HG02678 (cell line): ENCODE measurements around the gene HNRNPUL2.
"Not testable (repeated sequence)": the region's sequence is repeated elsewhere in the genome, so short reads cannot be mapped to it uniquely, and the experiment has no call there.

Source experiments
- ATAC-seq: cut with Tn5 transposase; IDR thresholded peaks from one replicate; pipeline ENCODE4 v1.9.1; 2021; ENCODE audit warnings: mild to moderate bottlenecking, moderate library complexity; ENCODE audit not compliant: unreplicated experiment

HNRNPUL2 gene

DNA sequence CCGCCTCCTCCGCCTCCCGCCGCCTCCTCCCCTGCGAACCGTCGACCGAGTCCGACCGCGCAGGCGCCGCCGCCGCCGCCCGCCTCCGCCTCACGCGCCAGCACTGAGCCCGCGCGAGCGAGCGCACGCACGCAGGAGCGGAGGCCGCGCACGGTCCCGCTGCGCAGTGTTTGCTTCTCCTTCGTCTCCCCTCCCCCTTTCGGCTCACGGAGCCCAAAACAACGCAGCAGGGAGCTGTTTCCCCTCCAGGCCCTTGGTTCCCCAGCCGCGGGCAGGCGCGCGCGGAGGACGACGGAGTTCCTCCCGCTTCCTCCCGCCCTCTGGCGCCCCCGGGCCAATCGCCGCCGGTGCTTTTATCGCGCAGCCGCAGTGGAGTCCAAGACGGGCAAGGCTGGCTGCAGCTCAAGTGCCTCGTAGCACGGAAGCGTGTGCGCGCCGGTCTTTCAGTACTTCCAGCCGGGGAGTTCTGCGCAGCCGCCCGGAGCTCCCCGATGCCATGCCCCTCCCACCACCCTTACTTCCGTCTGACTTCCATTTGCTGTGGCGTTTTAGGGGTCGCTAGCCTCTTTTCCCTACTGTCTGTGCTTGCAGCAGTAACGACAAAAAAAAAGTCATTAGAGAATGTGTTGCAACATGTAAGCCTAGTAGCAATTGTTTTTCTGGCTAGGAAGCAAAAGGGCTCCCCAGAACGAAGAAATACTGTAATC lies at the start of gene HNRNPUL2:
TSS of gene HNRNPUL2 (minus strand) at position 293 of the 707 bp plus-strand sequence. CDS start 301 bp downstream, outside the sequence.
- ATAC-seq, result peak; percentile 65

DNA sequence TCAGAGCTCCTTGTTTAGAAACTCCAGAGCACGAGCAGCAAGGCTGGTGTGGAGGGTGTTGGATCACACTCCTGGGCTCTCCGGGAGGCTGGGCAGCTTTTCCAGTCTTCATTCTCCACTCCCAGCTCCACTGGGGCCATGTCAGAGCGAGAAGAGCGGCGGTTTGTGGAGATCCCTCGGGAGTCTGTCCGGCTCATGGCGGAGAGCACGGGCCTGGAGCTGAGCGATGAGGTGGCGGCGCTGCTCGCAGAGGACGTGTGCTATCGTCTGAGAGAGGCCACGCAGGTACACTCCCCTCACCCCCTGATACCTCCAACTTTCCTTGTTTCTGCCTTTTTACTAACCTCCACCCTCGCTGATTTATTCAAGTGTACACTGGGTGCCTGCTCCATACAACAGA lies 48.4 kb upstream of the HNRNPUL2 start:
- no peak for ATAC-seq

DNA sequence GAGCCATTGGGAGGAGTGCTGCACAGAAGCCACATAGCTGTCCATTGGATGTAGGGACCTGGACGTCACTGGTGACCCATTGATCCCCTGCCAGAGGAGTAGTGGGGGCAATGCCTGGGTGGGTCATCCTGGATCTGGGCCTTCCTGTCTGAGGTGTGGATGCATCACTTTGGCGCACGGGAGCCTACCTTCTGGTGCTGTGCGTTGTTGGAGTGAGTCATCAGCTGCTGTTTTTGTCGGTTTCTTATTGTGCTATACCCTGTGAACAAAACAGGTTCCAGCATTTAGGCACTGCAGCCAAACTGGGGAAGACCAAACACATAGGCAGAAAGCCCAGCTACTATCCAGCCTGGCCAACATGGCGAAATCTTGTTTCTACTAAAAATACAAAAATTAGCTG lies 47.1 kb upstream of the HNRNPUL2 start:
- no peak for ATAC-seq

DNA sequence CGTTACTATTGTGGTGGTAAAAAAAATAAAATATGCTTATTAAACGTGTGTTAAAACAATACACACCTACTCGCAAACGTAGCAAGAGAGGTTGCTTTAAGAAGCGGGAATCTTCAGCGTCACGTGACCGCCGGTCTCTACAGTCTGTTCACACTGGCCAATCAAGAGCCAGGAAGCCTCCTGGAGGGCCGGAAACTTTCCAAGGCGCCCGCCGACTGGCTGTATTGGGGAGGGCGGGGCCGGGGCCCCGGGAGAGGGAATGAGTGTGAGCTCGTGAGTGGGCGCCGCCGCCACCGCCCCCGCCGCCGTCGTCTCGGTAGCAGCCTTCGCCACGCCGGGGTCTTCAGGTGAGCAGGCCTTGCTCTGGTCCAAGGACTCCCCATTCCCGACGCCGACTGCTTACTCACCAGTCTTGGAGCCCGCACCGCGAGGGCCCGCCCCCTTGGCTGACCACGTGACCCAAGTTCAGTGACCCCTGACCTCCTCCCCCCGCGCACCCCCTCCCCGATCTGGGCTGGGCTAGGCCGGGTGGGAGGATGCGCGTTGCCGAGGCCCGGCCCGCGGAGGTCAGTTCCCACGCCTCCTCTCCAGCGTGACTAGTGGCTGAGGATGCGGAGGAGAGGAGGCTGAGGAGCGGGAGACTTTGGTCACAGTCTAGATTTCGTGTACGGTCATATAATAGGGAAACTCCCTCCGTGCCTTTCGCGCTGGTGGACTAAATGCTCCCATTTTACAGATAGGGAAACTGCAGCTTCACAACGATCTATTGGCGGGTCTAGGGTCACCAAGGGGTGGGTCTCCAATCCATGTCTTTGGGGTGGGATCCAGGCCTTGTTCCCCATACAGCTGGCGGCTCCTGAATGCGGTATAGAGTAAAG lies 44.1 kb upstream of the HNRNPUL2 start, which contains the start of gene TAF6L:
TSS of gene TAF6L (plus strand) at position 253 of the 878 bp plus-strand sequence. CDS start 4,388 bp downstream, outside the sequence.
- ATAC-seq, result peak; percentile 89

DNA sequence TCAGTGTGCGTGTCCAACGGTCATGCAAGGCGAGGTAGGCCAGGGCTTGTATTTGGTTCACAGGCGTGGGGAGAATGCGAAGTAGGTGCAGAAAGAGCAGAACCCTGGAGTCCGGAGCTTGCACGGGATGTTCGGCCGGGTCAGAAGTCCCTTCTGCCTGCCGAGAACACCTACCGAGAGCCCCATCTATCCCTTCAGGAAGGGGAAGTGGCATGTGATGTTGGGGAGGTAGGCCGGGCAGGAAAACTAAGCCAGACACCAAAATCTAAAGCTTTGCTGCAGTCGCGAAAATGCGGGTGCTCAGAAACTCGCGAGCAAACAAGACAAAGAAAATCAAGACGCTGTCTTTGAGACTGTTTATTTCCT lies 43.5 kb upstream of the HNRNPUL2 start:
- ATAC-seq, result no peak

DNA sequence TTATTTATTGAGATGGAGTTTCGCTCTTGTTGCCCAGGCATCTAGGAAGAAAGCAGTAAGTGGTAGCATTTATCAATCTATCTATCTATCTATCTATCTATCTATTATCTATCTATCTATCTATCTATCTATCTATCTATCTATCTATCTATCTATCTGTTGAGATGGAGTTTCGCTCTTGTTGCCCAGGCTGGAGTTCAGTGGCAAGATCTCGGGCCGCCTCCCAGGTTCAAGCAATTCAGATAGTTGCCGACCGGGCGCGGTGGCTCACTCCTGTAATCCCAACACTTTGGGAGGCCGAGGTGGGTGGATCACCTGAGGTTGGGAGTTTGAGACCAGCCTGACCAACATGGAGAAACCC lies 33.6 kb upstream of the HNRNPUL2 start:
- ATAC-seq, result not testable (repeated sequence)

DNA sequence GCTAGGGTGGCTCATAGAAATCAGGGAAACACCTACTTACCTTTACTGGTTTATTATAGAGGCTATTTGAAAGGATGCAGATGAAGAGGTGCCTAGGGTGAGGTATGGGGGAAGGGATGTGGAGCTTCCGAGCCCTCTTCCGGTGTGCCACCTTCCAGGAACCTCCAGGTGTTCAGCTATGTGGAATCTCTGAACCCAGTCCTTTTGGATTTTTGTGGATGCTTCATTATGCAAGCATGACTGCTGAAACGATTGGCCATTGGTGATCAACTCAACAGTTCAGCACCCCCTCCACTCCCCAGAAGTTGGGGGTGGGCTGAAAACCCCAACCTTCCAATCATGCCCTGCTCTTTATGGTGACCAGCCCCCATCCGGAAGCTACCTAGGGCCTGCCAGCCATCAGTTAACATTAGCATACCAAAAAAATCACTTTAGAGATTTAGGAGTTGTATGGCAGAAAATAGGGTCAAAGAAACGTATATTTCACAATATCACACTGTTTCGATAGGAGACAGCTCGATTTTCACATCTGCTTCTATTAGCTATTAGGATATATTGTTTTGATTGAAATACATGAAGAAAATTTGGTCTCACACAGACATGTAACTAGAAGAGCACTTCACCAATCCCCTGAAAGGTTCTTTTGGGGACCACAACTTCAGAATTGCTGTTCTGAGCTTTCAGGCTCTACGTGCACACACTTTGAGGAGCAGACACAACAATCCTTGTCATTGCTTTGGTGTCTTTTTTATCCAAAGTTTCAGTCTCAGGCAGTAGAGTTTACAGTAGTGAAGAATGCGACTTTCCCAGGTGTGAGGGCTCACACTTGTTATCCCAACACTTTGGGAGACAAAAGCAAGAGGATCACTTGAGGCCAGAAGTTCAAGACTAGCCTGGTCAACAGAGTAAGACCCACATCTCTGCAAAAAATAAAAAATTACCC lies 30.9 kb upstream of the HNRNPUL2 start:
- ATAC-seq, result no peak

DNA sequence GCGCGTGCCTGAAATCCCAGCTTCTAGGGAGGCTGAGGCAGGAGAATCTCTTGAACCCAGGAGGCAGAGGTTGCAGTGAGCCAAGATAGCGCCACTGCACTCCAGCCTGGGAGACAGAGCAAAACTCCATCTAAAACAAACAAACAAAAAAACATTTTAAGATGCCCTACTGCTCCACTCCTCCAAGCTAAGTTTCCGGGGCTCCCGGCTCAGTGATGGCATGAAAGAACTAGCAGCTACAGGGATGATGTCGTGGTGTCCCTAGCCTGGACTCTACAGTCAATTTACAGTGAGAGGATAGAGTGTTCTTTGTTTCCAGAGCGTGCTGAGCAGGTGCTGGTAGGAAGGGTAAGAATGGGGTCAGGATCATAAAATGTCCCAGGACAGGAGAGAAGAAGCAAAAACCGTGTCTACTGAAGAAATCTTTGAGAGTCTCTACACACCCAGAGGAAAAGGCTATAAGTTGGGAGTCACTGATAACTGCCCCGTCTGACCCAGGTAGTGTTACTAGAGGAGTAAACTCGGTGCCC lies 27.9 kb upstream of the HNRNPUL2 start:
- ATAC-seq, result no peak

DNA sequence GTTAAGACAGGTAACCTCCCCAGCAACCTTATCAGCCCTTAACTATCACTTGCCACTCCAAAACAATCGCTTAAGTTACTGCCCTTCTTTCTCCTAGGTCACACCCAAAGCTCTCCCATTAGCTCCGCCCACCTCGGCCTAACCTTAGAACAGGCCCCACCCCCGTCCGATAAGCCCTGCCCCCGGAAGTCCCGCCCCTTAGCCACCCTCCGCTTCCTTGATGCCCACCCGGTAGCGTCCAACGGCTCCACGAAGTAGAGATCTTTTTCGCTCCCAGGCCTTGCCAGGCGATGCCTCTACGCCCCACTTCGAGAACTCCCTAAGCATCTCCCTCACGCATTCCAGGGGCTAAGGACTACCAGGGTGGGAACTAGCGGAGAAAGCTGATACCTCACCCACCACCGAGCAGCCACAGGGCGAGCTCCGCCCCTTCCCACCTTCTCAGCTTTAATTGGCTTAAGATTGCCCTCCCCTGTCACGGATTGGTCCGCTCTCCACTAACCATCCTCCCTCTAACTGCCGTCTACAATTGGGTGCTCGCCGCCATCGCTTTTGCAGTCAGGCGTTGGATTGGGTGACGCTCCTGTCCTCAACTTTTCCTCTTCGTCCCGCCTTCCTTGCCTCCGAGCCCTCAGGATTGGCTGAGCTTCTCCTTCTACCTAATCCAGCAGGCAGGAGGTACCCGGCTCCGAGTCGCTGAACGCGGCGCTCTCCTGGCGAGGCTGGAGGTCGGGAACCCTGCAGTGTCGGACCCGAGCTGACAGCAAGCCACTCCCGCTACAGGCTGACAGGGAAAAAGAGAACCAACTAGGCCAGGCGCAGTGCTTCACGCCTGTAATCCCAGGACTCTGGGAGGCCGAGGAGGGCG lies 26.7 kb upstream of the HNRNPUL2 start, which contains the start of gene ZBTB3:
TSS of gene ZBTB3 (minus strand) at position 425 of the 868 bp plus-strand sequence. CDS start 496 bp downstream, outside the sequence.
- peak; percentile 97 for ATAC-seq

DNA sequence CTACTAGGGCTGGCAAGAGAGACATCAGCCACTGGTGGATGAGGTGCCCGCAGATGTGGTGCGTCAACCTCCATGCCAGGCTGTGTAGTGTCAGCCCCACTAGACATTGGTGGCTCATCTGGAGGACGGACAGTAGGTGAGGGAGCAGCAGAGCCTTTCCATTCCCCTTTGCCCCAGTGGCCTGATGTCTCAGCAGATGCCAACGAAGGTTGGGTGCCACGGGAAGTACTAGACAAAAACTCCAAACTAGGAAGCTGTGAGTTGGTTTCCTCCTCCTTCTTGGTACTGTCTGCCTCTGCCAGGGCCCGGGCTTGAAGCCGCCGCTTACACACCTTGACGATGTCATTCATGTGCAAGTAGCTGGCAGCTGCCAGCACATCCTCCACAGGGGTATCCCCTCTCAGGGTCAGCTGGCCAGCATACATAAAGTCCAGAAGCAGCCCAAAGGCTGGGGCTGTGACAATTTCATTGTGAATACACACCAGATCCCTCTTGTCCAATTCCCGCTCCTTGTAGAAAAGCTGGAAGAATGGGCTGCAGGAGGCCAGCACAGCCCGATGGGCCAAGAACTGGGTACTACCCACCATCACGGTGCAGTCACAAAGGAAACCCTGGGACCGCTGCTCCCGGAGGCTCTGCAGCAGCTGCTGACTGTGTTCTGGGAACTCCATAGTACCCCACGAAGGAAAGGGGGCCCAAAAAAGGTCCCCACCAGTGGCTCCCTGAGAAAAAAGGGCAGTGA lies 25.9 kb upstream of the HNRNPUL2 start:
- no peak for ATAC-seq

DNA sequence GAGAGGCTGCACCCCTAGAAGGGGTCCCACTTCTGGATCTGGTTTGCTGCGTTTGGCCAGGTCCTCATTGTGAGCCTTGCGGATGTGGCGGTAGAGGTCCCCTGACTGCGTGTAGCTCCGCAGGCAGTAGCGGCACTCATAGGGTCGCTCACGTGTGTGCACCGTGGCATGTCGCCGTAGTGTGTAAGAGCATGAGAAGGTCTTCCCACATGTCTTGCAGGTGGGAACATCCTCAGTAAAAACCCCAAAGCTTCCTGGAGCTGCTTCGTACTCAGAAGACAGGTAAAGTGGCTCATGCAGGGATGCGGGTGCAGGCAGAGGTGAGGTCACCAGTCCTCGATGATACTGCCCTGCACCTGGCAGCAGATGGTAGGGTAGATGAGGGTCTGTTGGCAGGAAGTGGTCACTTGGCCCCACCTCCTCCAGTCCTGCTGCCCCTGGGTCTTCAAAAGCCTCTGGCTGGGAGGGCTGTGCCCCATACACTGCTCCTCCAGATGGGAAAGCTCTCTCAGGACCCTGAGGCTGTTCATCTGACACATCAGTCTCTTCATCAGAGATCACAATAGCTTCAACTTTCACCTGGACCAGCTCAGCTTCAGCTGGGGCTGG lies 25.0 kb upstream of the HNRNPUL2 start:
- ATAC-seq, result no peak

DNA sequence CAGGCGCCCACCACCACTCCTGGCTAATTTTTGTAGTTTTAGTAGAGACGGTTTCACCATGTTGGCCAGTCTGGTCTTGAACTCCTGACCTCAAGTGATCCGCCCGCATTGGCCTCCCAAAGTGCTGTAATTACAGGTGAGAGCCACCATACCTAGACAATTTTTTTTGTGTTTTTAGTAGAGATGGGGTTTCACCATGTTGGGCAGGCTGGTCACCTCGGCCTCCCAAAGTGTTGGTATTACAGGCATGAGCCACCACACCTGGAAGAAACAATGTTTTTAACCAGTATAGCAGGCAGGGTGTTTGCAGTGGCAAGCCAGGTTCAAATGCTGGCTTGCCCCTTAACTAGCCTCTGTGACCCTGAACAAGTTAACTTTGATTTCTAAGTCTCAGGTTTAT lies 22.7 kb upstream of the HNRNPUL2 start:
- not testable (repeated sequence) for ATAC-seq

DNA sequence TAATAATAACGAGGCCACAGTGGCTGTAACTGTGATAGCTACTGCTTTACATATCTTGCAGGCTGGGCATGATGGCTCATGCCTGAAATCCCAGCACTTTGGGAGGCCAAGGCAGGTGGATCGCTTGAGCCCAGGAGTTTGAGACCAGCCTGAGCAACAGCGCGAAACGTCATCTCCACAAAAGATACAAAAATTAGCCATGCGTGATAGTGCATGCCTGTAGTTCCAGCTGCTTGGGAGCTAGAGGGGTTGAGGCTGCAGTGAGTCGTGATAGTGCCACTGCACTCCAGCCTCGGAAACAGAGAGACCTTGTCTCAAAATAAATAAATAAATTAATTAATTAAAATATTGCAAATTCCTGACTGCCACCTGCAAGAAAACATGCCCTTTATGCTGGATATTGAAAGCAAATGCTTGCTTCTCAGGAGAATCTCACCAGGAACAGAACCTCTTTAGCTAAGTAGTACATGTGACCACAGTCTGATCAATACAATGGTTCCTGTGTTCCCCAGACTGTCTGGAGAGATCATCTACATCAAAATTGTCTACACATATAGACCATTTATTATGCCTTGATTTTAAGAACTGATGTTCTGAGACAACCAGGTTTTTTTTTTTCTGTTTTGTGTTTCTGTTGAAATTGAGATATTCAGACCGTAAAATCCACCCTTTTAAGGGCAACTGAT lies 20.4 kb upstream of the HNRNPUL2 start:
- ATAC-seq, result no peak

DNA sequence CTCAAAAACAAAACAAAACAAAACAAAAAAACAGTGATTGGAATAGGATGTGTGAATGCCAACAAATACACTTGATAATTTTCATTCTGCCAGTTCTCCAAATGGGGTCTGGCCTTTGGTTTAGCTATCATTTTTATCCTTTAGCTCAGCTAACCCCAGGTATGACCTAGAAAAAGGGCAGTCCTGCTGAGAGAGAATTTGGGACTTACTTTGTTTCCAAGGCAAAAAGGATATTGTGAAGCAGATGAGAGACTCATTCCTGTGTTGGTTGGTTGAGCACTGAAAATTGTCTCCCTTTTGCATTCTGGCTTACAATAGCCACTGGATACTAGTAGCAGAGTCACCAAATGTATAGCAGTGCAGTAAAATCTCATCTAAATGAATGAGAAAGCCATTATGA lies 9.9 kb upstream of the HNRNPUL2 start:
- no peak for ATAC-seq

DNA sequence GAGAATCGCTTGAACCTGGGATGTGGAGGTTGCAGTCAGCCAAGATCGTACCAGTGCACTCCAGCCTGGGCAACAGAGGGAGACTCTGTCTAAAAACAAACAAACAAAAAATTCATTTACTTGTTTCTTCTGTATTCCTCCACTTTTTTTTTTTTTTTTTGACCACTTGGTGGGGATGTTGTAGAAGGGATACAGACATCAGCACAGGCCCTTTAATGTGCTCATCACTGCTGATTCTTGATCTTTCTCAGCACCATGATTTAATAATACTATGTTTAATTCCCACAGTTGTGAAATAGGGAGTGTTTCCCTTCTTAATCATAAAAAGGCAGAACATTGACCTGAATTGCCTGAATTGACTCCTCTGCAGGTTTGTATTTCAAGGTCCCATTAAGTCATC lies 5.6 kb upstream of the HNRNPUL2 start:
- ATAC-seq, result no peak

DNA sequence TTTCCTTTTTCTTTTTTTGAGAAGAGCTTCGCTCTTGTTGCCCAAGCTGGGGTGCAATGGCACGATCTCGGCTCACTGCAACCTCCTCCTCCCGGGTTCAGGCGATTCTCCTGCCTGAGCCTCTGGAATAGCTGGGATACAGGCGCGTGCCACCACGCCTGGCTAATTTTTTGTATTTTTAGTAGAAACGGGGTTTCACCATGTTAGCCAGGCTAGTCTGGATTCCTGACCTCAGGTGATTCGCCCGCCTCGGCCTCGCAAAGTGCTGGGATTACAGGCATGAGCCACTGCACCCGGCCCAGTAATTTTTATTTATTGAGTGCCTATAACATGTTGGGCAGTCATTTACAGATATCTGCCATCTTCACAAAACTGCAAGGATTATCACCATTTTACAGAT lies 2.8 kb upstream of the HNRNPUL2 start:
- not testable (repeated sequence) for ATAC-seq

DNA sequence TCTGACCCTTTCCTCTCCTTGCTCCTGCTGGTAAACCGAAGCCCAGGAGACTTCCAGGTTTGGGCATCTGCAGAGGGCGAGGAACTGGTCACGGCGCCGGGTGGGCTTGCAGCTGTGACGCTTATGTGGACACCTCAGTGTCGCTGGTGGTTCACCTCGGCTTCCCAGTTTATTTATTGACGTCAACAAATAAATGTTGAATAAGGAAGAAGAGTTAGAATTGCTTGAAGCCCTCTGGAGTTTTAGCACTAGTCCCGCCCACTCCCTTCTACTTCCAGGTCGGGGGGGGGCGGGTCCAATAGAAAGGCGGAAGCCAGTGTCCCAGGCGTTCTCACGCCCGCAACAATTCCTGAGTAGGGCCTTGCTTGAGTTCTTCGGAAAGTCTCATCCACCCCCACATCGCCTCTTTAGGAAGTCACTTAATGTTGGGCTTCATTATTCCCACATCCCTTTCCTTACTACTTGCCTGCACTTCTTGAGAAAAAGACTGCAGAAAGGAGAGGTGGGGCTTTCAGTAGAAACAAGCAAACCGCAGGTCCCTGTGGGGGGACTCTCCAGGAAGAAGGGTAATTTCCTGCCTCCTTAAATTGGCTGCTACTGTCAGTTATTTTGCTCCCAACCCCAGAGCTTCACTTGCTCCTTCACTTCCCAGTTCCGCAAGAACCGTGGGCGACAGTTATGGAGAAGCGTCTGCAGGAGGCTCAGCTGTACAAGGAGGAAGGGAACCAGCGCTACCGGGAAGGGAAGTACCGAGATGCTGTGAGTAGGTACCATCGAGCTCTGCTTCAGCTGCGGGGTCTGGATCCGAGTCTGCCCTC lies 1.1 kb upstream of the HNRNPUL2 start, which contains the start of gene TTC9C:
TSS of gene TTC9C (plus strand) at position 316 of the 818 bp plus-strand sequence. CDS start at position 679, 363 bp downstream.
- ATAC-seq, result peak; percentile 26
